A172 (cell line): Measurements from ENCODE around the gene PNPLA7. TPM values are rescaled to one million over a fixed set of nuclear protein-coding genes. Genes with fewer than 3 reads are reported as not detected.
"Not testable (repeated sequence)": the region's sequence is repeated elsewhere in the genome, so short reads cannot be mapped to it uniquely, and the experiment has no call there.

Experiments
- DNase-seq: peaks from one replicate; pipeline ENCODE4 v3.0.0-alpha.2; 2015; ENCODE audit warnings: low spot score
- total RNA-seq: library from RNA; depleted of rRNA; stranded (reverse); fragments of >200 nt; shearing (Covaris generic); gene quantifications from 2 replicates; pipeline ENCODE4 v1.2.3, GENCODE V29; 2014

Gene PNPLA7
- total RNA-seq, 1 experiment from 2014 or later, result 0.14 TPM

DNA sequence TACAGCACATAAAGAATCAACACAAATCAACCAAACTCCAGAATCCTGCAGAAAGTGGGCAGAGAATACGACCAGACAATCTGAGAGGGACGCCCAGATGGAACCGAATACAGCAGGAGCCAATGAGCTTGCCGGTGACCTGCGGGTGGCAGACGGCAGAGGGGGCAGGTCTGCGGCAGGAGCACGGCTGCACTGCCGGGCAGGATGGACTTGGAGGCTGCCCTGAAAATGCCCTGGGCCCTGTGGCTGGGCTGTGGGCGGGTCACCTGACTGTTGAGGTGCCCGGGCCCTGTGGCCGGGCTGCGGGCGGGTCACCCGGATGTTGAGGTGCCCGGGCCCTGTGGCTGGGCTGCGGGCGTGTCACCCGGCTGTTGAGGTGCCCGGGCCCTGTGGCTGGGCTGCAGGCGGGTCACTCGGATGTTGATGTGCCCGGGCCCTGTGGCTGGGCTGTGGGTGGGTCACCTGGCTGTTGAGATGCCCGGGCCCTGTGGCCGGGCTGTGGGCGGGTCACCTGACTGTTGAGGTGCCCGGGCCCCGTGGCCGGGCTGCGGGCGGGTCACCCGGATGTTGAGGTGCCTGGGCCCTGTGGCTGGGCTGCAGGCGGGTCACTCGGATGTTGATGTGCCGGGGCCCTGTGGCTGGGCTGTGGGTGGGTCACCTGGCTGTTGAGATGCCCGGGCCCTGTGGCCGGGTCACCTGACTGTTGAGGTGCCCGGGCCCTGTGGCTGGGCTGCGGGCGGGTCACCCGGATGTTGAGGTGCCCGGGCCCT lies 36.2 kb downstream of the PNPLA7 start:
- peak; percentile 41 for DNase-seq

DNA sequence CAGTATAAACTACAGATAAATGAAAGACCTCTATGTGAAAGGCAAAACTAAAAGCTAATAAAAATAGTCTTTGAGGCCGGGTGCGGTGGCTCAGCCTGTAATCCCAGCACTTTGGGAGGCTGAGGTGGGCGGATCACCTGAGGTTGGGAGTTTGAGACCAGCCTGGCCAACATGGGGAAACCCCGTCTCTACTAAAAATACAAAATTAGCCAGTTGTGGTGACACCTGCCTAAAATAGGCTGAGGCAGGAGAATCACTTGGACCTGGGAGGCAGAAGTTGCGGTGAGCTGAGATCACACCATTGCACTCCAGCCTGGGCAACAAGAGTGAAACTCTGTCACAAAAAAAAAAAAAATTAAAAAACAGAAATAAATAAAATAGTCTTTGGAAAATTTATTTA lies 37.1 kb downstream of the PNPLA7 start:
- DNase-seq, result not testable (repeated sequence)

DNA sequence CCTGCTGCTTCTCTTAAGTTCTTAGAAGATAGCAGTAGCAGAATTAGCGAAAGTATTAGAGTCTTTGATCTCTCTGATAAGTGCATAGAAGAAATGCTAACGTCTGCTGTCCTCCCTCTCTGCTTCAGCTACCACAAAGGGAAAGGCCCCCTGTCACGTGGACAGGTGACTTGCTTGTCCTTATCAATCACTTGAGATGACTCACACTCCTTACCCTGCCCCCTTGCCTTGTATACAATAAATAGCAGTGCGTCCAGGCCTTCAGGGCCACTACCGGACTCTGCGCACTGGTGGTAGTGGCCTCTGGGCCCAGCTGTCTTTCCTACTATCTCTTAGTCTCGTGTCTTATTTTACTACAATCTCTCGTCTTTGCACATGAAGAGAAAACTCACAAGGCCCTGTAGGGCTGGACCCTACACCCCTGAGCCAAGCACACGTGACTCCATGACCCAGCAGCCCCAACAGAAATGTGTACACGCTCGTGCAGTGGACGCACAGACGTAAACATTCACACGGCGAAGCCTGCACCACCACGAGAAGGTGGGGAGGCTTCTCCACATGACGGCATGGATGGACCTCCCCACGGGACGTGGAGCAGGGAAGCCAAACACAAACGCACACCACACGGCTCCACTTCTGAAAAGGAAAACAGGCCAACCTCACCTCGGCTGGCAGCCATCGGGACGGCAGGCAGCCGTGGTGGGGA lies 38.3 kb downstream of the PNPLA7 start:
- no peak for DNase-seq

DNA sequence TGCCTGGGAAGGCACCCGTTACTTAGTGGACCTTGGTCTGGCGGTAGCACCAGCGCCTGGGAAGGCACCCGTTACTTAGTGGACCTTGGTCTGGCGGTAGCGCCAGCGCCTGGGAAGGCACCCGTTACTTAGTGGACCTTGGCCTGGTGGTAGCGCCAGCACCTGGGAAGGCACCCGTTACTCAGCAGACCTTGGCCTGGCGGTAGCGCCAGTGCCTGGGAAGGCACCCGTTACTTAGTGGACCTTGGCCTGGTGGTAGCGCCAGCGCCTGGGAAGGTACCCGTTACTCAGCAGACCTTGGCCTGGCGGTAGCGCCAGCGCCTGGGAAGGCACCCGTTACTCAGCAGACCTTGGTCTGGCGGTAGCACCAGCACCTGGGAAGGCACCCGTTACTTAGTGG lies 39.1 kb downstream of the PNPLA7 start:
- DNase-seq, result not testable (repeated sequence)

DNA sequence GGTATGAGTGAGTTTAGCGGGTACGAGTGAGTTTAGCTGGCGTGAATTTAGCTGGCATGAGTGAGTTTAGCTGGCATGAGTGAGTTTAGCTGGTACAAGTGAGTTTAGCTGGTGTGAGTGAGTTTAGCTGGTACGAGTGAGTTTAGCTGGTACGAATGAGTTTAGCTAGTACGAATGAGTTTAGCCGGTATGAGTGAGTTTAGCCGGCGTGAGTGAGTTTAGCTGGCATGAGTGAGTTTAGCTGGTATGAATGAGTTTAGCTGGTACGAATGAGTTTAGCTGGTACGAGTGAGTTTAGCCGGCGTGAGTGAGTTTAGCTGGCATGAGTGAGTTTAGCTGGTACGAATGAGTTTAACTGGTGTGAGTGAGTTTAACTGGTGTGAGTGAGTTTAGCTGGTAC lies 41.0 kb downstream of the PNPLA7 start:
- DNase-seq, result no peak

DNA sequence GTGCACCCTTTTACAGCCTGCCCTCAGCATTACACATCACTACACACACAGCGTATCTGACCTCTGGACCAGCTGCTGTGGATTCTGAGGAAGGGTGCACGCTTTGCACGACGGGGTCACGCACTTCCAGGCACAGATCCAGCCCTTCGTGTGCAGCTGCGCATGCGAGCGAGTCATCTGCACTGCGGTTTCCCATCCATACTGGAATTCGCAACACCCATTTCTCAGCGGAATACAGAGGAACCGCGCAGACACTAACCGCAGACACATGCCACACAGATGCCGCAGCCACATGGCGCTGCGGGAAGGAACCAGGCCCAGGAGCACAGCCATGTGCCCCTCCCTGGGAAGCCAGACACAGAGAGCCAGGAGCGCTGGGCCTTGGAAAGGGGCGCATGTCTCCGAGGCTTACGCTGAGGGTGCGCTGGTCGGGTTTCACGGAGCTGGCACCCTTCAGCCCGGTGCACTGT lies 43.5 kb downstream of the PNPLA7 start:
- DNase-seq, result peak; percentile 64

DNA sequence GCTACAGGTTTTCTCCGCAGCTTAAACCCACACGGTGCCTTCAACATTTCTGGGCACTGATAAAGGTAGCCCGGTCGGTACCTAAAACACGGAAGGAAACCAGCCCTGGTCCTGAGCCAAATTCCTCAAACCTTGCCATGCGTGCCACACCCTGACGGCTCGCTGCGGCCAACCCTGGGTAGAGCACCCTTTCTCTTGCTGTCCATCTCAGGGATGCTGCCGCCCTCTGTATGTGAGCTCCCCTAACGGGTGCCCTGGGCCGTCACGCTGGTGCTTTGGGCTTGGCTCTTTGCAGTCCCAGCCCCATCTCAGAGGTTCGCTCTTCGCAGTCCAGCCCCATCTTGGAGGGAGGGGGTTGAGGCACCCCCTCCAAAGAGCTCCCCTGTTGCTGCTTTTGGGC lies 43.9 kb downstream of the PNPLA7 start:
- no peak for DNase-seq

DNA sequence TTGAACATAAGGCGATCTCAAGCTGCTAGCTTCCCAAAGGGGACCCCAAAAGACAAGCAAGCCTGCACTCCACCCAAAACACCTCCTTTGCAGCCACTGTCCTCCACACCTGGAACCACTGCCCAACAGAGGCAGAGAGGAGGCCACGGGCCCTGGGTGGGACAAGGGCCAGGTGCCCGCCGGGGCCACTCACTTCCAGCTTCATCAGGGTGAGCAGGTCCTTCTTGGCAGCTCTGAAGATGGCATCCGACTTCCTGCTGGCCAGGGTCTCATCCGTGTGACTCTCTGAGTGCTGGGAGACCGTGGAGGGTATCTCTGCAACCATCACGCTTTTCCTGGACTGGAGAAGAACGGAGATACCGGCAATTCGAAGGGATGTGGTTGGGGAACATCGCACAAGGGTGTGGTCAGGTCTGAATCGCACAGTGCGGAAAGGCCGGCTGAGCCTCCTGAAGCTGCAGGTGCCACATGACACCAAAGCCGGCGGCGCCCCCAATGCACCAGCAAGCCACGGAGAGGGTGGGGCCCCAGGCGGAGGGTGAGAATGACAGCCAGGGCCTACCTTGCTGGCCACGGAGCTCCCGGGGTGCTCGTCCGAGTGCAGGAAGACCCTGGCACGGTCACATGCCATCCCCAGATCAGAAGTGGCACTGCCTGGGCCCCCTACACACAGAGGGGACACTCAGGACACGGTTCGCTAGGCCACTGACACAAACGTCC lies 44.6 kb downstream of the PNPLA7 start:
- DNase-seq, result no peak

DNA sequence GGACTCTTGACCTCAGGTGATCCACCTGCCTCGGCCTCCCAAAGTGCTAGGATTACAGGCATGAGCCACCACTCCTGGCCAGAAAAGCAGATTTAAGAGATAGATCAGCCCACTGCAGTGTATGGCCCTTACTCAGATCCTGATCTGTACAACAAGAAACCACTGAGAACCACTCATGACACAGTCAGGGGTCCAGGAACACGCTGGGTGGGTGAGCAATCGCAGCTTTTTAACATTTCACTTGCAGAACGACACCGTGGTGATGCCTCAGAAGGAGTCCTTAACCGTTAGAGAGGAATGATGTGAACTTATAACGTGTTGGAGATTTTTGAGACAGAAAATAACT lies 45.8 kb downstream of the PNPLA7 start:
- DNase-seq, result no peak

DNA sequence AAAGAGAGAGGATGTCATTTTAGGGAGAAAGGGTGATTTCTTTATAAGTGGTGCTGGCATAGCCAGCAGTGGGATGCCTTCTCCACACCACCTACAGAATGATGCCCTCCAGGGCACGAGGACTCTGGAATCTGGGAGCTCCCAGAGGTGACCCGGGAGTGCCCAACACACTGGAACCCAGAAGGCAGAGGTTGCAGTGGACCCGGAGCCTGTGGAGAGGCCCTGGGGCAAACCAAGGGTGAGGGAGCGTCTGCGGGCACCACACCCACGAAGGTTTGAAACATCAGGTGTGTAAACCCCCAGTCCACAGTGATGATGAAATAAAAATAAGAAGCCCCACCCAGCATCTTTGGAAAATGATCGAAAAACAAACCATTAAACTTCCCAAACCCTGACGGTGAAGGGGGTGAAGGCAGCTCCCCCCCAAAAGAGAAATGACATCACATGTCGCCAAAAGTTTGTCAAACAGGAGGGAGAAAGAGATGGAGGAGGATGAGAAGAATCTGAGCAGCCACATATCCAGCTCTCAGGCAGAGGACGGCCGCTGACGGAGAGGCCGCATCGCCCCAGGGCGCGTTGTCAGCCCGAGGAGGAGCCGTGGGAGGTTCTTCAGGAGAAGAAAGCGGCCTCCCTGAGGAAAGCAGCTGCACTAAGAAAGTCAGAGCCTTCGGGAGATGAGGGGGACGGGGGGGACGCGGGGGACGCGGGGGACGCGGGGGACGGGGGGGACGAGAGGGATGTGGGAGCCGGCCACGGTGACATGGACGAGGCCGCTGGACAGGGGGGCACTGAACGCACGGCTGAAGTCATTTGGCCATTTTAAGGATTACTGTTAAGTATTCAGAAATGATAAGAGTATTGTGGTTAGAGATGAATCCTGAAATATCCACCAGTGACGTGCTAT lies 47.9 kb downstream of the PNPLA7 start:
- DNase-seq, result no peak

DNA sequence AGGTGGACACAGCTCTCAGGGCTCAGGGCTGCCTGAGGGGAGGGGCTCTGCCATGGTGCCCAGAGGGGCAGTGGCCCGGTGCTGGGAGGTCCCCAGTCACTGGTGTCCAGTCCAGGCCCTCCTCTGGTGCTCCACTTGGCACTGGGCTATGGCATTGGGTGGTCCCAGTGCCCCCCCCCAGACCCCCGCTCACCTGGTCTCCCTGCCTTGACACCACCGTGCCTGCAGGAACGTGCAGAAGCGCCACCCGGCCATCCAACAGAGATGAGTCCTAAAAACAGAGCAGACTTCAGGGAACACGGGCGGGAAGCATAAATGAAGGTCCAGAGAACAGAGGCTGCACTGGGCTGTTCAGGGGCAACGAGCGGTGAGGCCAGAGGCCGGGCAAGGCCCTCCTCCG lies 48.7 kb downstream of the PNPLA7 start:
- DNase-seq, result no peak

DNA sequence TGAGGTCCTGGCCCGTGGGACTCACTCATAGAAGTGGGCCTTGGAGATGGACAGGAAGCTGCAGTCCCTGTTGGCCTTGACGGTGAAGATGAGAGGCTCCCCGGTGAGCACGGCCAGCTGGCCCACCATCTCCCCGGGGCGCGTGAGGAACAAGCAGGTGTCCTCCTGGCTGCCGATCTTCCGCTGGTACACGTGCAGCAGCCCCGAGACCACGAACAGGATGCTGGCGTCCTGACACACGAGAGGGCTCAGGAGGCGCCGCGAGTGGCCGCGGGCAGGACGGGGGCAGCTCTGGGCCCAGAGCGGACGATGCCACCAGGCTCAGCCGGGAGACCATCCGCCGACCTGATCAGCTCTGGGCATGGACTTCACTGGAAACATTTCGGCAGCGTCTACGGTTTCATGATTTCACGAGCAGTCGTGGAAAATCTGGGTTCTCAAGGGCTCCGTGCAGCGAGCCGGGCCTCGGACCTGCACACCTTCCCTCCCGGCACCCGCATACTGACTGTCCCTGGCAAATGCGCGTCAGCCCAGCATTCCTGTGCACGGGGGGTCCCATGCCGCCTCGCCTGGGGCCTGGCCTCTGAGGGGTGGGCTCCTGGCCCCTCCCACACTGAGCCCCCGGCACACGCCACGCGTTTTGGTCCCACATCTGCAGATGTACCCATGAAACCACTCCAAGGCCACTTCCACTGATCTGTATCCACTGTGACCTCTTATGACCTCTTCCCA lies 49.4 kb downstream of the PNPLA7 start:
- no peak for DNase-seq

DNA sequence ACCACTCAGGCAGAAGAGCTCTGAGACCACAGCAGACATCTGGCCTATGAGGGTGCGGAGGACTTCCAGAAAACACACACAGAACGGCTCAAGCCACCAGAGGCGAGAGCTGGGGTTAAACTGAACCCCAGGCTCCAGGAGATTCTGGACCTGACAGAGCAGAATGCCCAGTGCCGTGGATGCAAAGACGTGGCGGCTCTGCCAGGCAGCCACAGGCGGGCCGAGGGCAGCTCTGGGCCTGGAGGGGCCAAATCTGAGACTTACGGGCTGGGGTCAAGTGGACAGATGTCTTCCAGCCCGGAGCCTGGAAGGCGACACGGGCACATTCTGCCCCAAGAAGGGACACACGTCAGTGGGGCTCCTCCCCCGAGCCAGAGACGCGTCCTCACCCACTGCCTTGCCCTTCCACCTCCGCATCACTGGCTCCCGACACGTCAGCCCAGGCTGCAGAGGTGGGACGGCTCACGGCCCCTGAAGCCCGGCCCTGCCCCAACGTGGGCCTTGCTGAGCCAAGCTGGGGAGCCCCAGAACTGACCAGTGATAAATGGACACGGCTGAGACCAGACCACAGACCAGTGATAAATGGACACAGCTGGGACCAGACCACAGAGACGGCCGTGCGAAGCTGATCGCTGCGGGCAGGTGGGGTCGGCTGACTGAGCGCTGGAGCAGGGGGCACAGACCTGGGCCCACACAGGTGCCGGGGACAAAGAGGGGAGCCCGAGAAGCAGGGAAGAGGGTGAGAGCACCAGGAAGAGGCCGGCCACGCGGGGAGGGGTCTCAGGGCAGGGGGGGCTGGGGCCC lies 50.1 kb downstream of the PNPLA7 start:
- no peak for DNase-seq

DNA sequence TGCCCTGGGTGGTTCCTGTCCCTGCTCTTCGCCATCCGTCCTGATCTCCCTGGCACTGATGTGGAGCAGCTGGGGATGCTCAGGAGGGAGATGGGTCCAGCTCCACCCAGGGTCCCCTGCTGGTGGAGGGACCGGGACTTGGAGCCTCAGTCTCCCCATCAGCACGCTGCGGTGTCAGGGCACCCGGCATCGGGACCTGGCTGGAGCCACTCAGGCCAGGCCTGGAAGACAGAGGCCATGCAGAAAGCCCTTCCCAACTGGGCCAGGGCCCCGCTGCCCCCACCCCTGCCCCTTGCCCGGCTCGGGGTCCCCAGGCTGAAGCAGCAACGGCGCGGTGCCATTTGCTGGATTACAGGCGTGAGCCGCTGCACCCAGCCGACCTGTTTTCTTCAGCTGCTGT lies 50.8 kb downstream of the PNPLA7 start:
- DNase-seq, result no peak

DNA sequence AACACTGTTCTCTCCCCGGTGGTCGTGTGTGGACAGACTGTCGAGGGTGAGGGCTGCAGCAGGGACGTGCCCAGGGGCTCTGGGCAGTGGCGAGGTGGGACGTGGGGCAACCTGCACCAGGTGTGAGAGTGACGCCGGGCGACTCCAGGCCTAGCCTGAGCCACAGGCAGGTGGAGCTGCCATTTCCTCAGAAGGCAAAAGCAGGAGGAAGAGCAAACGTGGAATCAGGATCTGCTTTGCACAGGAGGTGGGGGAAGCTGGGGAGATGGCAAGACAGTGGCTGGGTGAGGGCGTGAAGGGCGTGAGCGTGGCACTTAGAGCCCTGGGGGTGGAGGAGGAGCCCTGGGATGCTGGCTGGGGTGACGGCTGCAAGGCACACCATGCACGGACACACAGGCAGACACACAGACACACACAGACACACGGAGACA lies 51.5 kb downstream of the PNPLA7 start:
- DNase-seq, result no peak

DNA sequence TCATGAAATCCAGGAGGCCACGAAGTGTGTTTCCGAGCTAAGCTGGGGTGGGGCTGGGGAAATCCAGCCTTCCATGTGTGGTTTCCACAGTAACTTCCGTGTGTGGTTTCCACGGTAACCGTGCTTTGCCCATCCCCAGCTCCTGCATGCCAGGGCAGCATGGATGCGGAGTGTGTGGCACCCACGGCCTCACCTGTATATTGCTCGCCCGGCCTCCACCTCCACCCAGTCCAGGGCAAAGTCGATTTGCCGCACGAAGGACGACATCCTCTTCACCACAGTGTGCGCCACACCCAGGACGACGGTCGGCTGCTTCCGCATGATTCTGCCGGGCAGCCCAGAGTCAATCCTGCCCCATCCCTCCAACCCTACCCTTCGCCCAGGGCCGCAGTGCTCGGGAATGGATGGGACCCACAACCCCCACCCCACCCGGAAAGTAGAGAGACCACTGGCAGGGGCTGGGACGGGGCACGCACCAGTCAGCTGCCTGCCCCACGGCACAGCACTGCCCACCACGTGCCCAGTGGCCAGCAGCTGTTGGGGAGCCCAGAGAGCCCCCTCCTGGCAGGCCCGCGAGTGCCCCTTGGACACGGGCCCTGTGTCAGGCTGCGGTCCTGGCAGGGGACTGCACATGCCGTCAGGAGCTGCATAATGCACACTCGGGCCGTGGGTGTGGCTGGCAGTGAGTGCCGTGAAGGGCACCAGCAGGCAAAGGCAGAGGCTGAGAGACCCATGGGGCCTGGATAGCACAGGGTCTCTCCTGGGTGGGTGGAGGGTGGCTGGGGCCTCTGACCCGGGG lies 52.1 kb downstream of the PNPLA7 start:
- DNase-seq, result no peak

DNA sequence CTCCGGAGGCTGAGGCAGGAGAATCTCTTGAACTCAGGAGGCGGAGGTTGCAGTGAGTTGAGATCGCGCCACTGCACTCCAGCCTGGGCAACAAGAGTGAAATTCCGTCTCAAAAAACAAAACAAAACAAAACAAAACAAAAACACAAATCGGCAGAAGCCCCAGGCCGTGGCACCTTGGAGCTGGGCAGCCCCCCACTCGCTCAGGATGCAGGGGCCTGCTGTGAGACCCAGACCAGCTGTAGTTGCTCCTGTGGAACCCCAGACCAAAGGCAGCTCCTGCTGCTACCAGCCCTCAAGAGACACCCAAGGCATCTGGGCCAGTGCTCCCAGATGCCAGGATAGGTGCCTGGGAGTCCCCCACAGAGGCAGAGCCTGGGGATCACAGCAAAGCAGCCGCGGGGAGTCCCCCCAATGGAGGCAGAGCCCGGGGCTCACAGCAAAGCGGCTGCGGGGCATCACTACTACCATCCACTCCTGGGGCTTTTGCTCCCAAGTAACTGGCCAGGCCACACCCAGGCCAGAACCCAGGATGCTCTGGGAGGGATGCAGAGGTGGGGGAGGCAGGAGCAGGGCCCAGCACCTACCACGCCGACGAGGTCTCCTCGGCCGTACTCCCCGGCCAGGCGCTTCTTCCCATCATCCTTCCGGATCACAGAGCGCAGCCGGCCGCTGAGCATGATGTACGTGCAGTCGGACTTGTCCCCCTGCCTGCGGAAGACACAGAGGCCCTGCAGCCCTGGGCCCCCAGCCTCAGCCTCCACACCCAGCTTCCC lies 53.4 kb downstream of the PNPLA7 start:
- DNase-seq, result no peak

DNA sequence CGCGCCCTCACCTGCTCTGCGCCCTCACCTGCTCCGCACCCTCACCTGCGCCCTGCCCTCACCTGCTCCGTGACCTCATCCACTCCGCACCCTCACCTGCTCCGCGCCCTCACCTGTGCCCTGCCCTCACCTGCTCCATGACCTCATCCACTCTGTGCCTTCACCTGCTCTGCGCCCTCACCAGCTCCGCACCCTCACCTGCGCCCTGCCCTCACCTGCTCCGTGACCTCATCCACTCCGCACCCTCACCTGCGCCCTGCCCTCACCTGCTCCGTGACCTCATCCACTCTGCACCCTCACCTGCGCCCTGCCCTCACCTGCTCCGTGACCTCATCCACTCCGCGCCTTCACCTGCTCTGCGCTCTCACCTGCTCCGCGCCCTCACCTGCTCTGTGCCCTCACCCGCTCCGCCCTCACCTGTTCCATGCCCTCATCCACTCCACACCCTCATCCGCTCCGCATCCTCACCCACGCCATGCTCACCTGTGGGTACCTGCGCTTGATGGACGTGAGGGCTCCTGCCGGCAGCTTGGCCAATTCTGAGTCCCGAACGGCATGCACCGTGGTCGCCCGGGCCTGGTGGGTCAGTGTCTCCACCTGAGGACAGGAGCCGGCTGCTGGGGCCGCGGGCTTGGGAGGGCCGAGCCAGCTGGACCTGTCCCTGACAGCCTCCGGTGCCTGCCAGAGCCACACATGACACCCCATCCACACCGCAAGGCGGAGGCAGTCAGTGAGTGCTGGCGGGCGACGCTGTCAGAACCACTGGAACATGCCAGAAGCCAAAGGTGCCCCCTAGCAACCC lies 55.5 kb downstream of the PNPLA7 start:
- no peak for DNase-seq
